ENCODE measurements around the gene IL17RE.

DNA sequence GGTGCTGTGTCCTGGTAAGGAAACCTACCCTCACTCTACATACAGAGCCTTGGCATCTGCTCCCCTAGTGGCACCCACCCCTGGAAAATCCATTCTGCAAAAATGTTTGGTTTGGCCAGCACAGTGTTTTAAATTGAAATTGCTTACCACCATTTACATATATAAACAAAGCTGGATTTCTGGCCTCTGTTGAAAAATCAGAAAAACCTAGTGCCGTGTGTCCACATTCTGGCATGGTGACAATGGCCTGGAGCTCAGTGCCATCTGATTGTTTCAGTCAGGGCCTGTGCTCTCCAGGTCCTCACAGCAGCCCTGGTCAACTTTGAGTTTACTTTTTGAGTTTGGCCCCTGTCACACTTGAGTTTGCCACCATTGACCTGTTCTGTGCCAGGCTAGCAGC is 11.4 kb downstream of the IL17RE start:
- TF ChIP-seq, protein P1, sequence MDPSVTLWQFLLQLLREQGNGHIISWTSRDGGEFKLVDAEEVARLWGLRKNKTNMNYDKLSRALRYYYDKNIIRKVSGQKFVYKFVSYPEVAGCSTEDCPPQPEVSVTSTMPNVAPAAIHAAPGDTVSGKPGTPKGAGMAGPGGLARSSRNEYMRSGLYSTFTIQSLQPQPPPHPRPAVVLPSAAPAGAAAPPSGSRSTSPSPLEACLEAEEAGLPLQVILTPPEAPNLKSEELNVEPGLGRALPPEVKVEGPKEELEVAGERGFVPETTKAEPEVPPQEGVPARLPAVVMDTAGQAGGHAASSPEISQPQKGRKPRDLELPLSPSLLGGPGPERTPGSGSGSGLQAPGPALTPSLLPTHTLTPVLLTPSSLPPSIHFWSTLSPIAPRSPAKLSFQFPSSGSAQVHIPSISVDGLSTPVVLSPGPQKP (CRISPR knock-in tag; IDR thresholded peaks at IDR 0.05): no peak
- TF ChIP-seq ZNF217 (CRISPR knock-in tag; IDR thresholded peaks at IDR 0.05) (no peak), PRMT5 (CRISPR knock-in tag; IDR thresholded peaks at IDR 0.05) (no peak), PCBP1 (IDR thresholded peaks at IDR 0.05; ENCODE audit: low read depth, low read length, poor library complexity, severe bottlenecking) (no peak), CBFB (CRISPR knock-in tag; IDR thresholded peaks at IDR 0.05) (no peak)
- TF ChIP-seq, protein P2, sequence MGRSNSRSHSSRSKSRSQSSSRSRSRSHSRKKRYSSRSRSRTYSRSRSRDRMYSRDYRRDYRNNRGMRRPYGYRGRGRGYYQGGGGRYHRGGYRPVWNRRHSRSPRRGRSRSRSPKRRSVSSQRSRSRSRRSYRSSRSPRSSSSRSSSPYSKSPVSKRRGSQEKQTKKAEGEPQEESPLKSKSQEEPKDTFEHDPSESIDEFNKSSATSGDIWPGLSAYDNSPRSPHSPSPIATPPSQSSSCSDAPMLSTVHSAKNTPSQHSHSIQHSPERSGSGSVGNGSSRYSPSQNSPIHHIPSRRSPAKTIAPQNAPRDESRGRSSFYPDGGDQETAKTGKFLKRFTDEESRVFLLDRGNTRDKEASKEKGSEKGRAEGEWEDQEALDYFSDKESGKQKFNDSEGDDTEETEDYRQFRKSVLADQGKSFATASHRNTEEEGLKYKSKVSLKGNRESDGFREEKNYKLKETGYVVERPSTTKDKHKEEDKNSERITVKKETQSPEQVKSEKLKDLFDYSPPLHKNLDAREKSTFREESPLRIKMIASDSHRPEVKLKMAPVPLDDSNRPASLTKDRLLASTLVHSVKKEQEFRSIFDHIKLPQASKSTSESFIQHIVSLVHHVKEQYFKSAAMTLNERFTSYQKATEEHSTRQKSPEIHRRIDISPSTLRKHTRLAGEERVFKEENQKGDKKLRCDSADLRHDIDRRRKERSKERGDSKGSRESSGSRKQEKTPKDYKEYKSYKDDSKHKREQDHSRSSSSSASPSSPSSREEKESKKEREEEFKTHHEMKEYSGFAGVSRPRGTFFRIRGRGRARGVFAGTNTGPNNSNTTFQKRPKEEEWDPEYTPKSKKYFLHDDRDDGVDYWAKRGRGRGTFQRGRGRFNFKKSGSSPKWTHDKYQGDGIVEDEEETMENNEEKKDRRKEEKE (IDR thresholded peaks at IDR 0.05; ENCODE audit: borderline replicate concordance in 1 of 2, control insufficient read depth in 1 of 2, low read depth in 2 of 2, low read length in 1 of 2): no peak
- TF ChIP-seq, protein P3, sequence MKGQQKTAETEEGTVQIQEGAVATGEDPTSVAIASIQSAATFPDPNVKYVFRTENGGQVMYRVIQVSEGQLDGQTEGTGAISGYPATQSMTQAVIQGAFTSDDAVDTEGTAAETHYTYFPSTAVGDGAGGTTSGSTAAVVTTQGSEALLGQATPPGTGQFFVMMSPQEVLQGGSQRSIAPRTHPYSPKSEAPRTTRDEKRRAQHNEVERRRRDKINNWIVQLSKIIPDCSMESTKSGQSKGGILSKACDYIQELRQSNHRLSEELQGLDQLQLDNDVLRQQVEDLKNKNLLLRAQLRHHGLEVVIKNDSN (CRISPR knock-in tag; IDR thresholded peaks at IDR 0.05): no peak

All from K562 (cell line).